HFFc6 (cell line): ENCODE data around the gene SFI1. TPM values are rescaled to one million over a fixed set of nuclear protein-coding genes. Genes with fewer than 3 reads are reported as not detected.

Source experiments
- DNase-seq: peaks from one replicate; pipeline ENCODE4 v3.0.0-alpha.2; 2018
- H3K27ac Mint-ChIP-seq: 2 replicates; pipeline ENCODE4 v1.8.0; 2020; ENCODE audit warnings: mild to moderate bottlenecking, mixed read lengths
- H3K27me3 Mint-ChIP-seq: 2 replicates; pipeline ENCODE4 v1.8.0; 2021; ENCODE audit warnings: mild to moderate bottlenecking, moderate library complexity, mixed read lengths; ENCODE audit not compliant: insufficient read depth
- H3K36me3 Mint-ChIP-seq: 2 replicates; pipeline ENCODE4 v1.8.0; 2021; ENCODE audit warnings: low read depth, mixed read lengths
- H3K4me1 Mint-ChIP-seq: 2 replicates; pipeline ENCODE4 v1.8.0; 2020; ENCODE audit warnings: low read depth, mixed read lengths
- H3K4me3 Mint-ChIP-seq: 2 replicates; pipeline ENCODE4 v1.8.0; 2020; ENCODE audit warnings: mild to moderate bottlenecking, moderate library complexity, mixed read lengths
- H3K9me3 Mint-ChIP-seq: 2 replicates; pipeline ENCODE4 v1.8.0; 2020; ENCODE audit warnings: mild to moderate bottlenecking, mixed read lengths
- total RNA-seq, 6 experiments: library from RNA; stranded (reverse); fragmentation: NEBNext Ultra II Directional; extraction: Animal tissue kit (Norgen Biotek cat#: 25700); gene quantifications; 2 replicates in 1 of 6; 3 replicates in 5 of 6; pipeline ENCODE4 v1.2.3, GENCODE V29; 2021
- TF ChIP-seq, protein P1 (sequence below): fragments of 200-600 bp; sonication (generic); IDR thresholded peaks from 2 replicates; pipeline ENCODE4 v1.5.0; 2021; ENCODE audit warnings: antibody characterized with exemption, mild to moderate bottlenecking

SFI1 gene
- total RNA-seq, 6 experiments from 2014 or later: 8.3 to 12.1 (median 11.3) TPM

DNA sequence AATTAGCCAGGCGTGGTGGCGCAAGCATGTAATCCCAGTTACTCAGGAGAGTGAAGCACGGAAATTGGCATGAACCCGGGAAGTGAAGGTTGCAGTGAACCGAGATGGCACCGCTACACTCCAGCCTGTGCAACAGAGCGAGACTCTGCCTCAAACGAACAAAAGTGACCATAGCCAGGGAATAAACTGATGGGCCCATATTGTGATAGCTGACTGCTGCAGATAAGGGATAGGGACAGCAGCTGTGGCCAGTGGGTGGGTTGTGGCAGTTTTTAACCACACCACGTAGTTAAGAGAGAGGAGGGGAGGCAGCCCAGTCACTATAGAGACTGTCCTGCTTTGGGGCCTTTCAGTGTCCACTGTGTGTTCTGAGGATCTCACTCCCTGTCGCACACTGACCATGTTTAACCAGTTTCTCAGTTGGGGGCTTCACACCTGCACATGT, 106.8 kb downstream of the SFI1 start:
- peak overlapping the region; percentile 90 for H3K27ac Mint-ChIP-seq

DNA sequence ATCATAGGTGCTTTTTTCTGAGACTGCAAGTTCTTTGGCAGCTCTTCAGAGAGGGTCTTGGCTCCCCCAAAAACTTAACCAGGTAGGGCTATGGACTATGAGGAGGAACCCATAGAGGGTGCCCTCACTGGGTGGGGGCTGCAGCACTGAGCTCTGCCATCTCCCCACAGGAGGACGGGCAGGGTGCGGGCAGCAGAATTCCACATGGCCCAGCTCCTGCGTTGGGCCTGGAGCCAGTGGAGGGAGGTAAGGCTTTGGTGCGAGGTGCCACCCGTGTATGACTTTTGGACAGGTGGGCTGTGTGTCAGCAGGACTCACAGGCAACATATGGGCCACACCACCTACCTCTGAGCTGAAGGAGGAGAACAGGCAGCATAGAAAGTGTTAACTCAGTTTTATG, 107.2 kb downstream of the SFI1 start:
- Mint-ChIP-seq H3K27ac (no peak overlapping the region; the same call in 1 of the 2 replicates), H3K27me3 (peaks cover 3% of the 10 kb centered on the region), H3K4me1 (peaks cover 31% of the 10 kb centered on the region), H3K9me3 (no peaks in the 10 kb centered on the region), H3K36me3 (no peaks in the 10 kb centered on the region), H3K4me3 (no peak overlapping the region)
- TF ChIP-seq, protein P1, sequence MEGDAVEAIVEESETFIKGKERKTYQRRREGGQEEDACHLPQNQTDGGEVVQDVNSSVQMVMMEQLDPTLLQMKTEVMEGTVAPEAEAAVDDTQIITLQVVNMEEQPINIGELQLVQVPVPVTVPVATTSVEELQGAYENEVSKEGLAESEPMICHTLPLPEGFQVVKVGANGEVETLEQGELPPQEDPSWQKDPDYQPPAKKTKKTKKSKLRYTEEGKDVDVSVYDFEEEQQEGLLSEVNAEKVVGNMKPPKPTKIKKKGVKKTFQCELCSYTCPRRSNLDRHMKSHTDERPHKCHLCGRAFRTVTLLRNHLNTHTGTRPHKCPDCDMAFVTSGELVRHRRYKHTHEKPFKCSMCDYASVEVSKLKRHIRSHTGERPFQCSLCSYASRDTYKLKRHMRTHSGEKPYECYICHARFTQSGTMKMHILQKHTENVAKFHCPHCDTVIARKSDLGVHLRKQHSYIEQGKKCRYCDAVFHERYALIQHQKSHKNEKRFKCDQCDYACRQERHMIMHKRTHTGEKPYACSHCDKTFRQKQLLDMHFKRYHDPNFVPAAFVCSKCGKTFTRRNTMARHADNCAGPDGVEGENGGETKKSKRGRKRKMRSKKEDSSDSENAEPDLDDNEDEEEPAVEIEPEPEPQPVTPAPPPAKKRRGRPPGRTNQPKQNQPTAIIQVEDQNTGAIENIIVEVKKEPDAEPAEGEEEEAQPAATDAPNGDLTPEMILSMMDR: no peak
- no peak for DNase-seq

More for the DNA sequence above, 106.8 kb downstream of the SFI1 start:
- no peak for DNase-seq
- Mint-ChIP-seq H3K36me3 (no peaks in the 10 kb centered on the region), H3K4me1 (peaks cover 31% of the 10 kb centered on the region), H3K4me3 (no peak overlapping the region), H3K27me3 (peaks cover 3% of the 10 kb centered on the region), H3K9me3 (no peaks in the 10 kb centered on the region)
- TF ChIP-seq, protein P1: no peak

DNA sequence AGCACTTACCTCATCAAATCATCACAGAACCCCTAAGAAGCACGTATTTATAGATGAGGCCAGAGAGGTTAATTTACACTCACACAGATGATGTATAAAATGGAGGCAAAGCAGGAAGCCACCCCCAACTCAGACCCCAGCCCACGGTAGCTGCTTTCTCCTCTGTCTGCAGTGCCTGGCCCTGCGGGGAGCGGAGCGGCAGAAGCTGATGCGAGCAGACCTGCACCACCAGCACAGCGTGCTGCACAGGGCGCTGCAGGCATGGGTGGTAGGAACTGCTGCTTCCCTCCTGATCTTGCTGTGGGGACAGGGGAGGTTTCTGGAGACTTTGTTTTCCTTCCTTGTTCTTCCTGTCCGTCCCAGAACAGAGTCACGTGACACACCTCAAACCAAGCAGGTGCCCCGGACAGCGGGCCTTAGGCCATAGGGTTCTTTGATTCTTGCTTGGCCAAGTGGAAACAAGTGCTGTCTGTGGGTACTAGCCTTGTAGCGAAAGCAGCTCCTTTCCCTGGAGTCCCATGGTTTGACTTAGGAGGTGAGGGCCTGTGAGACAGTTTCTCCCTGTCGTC, 107.9 kb downstream of the SFI1 start:
- no peaks in the 10 kb centered on the region for H3K9me3 Mint-ChIP-seq
- H3K36me3 Mint-ChIP-seq: no peaks in the 10 kb centered on the region
- H3K27ac Mint-ChIP-seq: no peak overlapping the region; the same call in 1 of the 2 replicates
- no peak overlapping the region for H3K4me3 Mint-ChIP-seq
- no peak for DNase-seq
- peaks cover 31% of the 10 kb centered on the region for H3K4me1 Mint-ChIP-seq
- TF ChIP-seq, protein P1: no peak
- peaks cover 3% of the 10 kb centered on the region for H3K27me3 Mint-ChIP-seq

DNA sequence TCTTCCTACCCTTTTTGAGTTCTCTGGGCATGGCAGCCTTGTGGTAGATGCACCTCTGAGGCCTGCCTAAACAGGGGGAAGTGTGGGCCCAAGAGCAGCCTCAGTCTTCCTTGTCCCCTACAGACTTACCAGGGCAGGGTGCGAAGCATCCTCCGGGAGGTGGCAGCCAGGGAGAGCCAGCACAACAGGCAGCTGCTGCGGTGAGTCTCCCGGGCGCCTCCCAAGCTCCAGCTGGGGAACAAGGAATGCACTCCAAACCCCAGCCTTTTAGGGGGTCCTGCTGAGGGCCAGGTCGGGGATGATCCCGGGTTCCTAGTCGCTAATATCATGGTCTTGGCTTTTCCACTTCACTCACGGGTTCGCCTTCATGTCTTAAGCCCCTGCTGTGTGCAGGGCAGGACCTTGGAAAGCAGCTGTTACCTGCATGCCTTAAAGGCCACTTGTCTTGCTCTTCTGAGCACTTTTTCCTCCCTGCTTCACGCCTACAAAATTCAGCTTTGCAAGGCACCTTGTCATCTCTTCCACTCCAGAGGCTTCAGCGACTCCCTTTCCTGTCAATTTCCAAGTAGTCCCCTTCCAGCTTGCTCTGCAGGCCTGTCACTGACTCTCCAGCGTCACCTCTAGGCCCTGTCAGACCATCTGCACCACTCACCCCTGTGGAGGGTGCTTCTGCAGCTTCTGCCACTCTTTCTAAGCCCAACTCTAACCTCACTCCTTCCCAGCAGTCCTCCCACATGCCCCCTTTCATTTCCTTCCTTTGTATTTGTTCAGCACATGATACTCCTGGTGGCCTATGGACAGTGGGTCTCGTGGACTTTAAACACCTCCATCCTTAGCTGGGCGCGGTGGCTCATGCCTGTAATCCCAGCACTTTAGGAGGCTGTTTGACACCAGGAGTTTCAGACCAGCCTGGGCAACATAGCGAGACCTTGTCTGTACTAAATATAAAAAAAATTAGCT, 108.7 kb downstream of the SFI1 start:
- Mint-ChIP-seq H3K27me3 (peaks cover 3% of the 10 kb centered on the region), H3K4me1 (peaks cover 29% of the 10 kb centered on the region), H3K36me3 (no peaks in the 10 kb centered on the region), H3K4me3 (no peak overlapping the region), H3K27ac (no peak overlapping the region), H3K9me3 (no peaks in the 10 kb centered on the region)
- TF ChIP-seq, protein P1: no peak
- DNase-seq: no peak

DNA sequence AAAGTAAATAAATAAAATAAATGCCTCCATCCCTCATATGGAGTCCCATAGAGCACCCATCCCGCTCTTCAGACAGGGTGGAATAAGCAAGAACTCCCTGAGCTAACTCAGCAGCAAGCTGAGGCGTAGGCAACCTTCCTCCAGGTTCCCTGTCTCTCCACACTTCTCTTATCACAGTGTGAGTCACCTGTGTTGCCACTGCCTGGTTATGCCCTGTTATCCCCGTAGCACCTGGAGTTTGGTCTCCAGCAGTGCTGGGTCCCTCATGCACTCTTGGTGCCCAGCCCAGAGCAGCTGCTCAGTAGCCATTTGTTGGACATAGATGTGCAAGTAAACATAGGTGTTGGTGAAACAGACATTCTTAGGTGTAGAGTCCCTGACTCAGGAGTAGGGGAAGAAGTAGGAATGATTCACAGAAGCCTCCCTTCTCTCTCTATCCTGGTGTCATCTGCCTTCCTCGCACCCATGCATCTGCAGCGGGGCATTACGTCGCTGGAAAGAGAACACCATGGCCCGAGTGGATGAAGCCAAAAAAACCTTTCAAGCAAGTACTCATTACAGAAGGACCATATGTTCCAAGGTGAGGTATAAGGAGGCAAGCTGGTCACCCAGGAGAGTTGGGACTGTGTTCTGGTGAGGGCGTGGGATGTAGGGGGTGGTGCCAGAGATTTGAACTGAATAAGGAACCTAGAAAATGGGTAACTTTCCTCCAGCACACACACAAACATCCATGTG, 109.7 kb downstream of the SFI1 start:
- no peak for DNase-seq
- peaks cover 1% of the 10 kb centered on the region for H3K27me3 Mint-ChIP-seq
- no peak overlapping the region for H3K4me3 Mint-ChIP-seq
- no peak overlapping the region for H3K27ac Mint-ChIP-seq
- H3K4me1 Mint-ChIP-seq: peaks cover 19% of the 10 kb centered on the region
- no peaks in the 10 kb centered on the region for H3K9me3 Mint-ChIP-seq
- H3K36me3 Mint-ChIP-seq: no peaks in the 10 kb centered on the region
- TF ChIP-seq, protein P1: no peak
